Measurements from ENCODE around the gene VAV1.
"Not testable (repeated sequence)": the region's sequence is repeated elsewhere in the genome, so short reads cannot be mapped to it uniquely, and the experiment has no call there.

The VAV1 gene

DNA sequence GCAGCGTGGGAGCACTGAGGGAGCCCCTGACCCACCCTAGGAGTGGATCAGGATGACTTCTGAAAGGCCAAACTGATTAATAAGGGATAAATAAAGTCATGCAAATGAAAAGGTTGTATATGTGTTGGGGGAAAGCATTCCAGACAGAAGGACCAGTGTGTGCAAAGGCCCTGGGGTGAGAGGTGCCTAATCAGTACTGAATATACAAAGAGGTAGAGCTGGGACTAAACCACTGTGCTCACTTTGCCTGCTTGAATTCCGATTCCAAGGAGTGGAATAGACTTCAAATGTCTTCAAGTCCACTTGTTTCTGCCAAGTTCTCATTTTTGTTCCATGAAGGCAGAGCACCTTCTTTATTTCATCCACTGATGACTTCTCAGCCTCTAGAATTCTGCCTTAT lies 82.2 kb downstream of the VAV1 start:
- no peak for DNase-seq

DNA sequence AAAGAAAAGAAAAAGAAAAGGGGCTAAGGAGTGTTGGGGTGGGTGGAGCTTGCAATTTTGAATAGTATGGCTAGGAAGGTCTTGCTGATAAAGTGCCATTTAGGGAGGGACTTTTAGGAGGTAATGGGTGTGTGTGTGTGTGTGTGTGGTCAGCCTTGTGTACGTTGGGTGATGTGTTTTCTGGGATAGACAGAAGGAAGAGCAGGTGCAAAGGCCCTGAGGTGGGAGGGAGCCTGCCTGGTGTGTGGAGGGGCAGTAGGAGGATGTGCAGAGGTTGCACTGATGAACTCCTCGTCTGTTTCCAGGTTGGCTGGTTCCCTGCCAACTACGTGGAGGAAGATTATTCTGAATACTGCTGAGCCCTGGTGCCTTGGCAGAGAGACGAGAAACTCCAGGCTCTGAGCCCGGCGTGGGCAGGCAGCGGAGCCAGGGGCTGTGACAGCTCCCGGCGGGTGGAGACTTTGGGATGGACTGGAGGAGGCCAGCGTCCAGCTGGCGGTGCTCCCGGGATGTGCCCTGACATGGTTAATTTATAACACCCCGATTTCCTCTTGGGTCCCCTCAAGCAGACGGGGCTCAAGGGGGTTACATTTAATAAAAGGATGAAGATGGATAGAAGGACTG lies 84.4 kb downstream of the VAV1 start:
- no peak for DNase-seq

DNA sequence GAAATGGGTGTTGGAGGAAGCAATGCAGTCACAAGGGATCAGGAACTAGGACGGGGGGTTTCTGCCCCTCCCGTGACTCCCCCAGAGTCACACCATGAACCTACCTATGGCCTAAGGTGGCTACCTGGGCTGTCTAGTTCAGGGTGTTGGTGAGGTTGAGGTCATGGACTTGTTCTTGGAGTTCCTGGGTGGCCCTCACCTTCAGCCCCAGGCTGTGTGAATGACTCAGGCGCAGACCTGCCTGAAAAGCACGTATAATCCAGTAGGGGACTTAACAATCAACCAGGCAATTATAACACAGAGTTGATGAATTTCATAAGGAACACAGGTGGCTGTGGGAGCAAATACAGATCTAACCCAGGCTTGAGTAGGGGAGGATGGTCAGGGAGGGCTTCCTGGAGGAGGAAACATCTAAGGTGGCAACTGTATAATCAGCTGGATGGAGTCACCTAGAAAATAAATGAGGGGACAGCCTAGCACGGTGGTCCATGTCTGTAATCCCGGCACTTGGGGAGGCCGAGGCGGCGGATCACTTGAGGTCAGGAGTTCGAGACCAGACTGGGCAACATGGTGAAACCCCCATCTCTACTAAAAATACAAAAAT lies 89.3 kb downstream of the VAV1 start:
- no peak for DNase-seq

DNA sequence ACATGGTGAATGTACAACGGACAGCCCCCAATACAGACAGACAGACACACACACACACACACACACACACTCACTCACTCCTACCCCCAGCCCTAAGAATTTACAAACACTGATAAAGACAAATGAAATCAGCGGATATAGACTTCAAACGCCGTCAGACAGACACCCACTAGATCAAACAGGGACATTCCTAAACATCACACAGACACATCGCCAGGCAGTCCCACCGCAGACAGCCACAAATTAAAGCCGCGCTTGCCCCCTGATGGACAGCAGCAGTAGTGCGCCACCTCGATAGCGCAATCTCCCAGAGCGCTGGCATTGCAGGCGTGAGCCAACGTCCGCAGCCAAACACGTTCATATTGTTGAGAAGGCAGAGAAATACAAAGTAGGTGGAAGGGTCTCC lies 90.2 kb downstream of the VAV1 start:
- peak; percentile 86 for DNase-seq

DNA sequence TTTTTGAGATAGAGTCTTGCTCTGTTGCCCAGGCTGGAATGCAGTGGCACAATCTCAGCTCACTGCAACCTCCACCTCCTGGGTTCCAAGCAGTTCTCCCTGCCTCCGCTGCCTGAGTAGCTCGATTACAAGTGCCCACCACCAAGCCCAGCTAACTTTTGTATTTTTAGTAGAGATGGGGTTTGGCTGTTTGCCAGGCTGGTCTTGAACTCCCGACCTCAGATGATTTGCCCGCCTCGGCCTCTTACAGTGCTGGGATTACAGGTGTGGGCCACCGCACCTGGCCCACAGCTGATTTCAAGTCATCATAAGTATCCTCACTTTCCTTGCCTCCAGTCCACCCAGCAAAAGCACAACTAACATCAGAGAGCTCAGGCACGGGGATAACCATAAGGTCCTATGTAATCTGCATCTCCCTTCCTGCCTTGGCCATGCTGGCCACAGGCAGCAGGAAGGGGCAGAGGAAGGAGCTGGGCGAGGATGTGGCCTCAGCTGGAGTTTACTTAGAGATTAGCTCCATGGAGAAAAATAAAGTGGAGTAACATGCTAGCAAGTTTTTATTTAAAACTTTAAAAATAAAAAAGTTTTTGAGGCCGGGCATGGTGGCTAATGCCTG lies 91.9 kb downstream of the VAV1 start:
- no peak for DNase-seq

DNA sequence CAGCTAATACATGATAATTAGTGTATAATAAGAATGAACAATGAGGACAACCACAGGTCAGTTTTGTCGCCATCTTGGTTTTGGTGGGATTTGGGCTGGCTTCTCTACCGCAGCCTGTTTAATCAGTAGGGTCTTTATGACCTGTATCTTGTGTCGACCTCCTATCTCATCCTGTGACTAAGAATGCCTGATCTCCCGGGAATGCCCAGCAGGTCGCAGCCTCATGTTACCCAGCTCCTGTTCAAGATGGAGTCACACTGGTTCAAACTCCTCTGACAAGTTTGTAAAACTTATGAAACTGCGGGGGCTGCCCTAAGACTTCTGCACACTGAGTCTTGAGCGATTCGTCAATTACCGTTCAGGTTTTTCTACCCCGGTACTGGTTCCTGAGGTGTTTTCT lies 93.3 kb downstream of the VAV1 start:
- no peak for DNase-seq

DNA sequence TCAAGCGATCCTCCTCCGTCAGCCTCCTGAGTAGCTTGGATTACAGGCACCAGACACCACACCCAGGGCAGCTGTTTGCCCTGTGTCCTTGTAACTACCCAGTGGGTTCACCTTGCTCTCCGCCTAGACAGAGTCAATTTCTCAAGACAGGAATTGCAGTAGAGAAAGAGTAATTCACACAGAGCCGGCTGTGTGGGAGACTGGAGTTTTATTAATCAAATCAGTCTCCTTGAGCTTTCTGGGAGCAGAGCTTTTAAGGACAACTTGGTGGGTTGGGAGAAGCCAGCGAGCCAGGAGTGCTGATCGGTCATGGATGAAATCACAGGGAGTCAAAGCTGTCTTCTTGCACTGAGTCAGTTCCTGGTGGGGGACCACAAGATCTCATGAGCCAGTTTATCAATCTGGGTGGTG lies 94.2 kb downstream of the VAV1 start:
- no peak for DNase-seq

DNA sequence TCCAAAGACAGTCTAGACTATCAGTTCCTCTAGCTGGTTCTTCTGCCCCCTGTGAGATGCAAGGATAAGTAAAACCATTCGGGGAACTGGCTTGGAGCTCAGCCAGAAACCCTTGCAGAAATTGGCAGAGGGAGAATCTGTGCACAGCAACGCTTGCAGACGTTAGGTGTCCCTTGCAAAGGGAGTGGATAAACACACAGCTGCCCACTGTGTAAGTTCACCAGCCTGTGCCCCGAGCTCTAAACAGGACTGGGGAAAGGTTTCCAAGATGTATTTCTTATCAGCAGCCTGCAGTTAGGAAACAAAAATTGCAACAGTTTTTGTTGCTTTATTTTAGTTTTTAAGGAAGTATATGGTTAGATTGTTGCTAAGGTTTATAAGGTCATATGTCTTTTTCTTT lies 95.8 kb downstream of the VAV1 start:
- peak; percentile 24 for DNase-seq

DNA sequence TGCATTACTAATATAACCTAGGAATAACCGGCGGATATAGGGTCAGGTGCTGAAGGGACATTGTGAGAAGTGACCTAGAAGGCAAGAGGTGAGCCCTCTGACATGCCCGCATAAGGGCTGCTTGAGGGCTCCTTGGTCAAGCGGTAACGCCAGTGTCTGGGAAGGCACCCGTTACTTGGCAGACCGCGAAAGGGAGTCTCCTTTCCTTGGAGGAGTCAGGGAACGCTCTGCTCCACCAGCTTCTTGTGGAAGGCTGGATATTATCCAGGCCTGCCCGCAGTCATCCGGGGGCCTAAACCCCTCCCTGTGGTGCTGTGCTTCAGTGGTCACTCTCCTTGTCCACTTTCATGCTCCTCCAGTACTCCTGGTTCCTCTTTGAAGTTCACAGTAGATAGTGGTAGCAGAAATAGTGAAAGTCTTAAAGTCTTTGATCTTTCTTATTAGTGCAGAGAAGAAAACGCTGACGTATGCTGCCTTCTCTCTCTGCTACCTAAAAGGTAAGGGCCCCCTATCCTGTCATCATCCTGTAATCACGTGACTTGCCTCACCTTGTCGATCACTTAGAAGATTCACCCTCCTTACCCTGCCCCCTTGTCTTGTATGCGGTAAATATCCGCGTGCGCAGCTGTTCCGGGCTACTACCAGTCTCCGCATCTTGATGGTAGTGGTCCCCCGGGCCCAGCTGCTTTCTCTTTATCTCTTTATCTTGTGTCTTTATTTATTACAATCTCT lies 96.8 kb downstream of the VAV1 start:
- DNase-seq = not testable (repeated sequence)

DNA sequence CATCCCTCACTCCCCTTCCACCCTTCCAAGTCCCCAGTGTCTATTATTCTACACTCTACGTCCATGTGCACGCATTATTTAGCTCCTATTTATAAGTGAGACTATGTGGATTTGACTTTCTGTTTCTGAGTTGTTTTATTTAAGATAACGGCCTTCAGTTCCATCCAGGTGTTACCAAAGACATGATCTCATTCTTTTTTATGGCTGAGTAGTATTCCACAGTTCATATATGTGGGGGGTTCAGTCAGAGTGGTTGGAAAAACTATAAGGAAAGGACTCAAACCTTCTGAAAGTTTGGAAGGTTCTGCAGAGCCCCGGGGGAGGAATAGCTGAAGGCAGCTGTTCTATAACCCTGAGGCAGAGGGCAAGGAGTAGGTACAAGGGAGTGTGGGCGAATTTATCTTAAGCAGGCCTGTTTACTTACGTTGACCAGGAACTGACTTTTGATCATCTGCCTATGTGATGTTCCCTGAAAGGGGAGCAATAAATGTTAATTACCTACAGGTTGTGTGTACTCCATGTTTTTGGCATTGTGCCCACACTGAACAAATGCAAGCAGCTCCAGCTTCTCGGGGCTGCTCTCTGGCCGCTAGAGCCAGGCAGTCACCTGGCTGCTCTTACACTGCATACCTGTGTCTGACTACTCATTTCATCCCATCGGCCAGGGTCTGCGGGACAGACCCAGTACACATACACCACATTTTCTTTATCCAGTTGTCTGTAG lies 101.4 kb downstream of the VAV1 start:
- no peak for DNase-seq

DNA sequence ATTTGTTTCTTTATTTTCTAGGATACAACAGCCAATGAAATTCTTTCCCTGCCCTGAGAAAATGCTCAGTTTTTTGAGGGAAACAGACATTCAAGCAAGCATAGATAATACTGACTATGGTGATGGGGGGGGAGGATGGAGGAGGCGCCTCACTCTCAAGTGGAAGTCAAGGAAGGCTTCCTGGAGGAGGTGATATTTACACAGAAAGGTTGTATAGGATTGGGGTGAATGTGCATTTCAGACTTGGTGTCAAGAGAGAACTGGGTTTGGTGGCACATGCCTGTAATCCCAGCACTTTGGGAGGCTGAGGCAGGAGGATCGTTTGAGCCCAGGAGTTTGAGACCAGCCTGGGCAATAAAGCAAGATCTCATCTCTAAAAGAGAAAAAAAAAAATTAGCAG lies 102.7 kb downstream of the VAV1 start:
- no peak for DNase-seq

DNA sequence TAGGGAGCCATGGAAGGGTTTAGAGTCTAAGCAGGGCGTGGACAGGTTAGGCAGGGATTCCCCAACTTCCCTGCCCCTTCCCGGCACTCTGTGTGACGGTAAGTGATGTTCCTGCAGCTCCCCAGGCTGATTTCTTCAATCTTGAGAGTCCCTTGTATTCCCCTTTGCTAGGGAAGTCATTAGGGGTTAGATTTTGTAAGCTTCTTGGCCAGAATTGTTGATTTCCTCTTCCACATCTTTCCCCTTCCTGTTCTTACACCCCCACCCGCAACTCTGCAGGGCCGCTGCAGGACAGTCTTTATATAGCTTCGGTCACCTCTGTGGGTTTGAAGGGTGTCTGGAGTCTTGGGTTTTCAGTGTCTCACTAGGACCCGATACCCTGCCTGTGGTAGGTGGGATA lies 104.2 kb downstream of the VAV1 start:
- DNase-seq = no peak

DNA sequence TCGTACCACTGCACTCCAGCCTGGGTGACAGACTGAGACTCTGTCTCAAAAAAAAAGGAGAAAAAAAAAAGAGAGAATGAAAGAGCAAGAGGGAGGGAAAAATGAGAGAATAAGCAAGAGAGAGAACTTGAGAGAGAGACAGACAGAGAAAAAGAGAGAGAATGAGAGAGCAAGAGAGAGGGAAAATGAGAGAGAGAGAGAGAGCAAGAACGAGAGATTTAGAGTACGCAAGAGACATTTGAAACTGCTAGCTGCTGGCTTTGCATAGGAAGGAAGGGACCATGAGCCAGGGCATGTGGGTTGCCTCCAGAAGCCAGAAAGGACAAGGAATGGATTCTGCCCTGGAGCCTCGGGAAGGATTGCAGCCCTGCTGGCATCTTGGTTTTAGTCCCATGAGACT lies 105.3 kb downstream of the VAV1 start:
- DNase-seq = no peak

DNA sequence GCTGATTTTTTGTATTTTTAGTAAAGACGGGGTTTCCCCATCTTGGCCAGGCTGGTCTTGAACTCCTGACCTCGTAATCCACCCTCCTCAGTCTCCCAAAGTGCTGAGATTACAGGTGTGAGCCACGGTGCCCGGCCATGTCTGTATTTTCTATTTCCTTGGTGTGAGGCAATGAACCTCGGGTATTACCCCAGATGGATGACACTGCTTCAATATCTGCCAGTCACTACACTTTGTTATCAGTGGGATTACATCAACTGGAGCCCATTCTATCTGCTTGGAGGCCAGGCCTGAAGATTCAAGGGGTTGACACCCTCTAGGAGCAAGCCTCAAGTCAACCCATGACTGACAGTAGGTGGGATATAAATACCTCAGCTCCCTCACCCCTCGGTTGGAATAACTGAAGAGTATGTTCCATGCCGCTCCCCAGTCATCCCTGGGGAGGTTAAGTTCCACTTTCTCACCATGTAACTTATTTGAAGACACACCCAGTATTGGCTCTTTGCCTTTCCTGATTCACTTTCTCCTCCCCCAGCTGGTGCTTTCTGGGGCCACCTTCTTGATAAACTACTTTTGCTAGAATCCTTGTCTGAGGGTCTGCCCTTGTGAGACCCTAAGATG lies 113.9 kb downstream of the VAV1 start:
- DNase-seq = no peak

DNA sequence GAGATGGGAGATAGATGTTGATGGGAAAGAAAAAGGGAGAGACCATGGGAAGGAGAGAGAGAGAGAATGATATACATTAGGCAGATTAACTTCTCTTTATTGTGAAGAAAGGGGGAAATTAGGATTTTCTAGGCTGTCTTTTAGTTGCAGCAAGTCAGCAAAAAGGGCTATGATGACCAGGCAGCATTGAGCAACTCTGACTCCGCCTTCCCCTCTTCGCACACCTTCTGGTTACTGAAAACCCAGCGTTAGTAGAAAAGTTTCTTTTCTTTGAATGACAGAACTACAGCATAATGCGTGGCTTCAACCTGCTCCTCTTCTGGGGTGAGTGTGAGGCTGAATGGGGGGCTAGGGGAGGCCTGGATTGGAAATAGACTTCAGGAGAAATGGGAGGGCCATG lies 114.8 kb downstream of the VAV1 start, which contains the start of gene ADGRE1:
TSS of gene ADGRE1 (plus strand) at position 264 of the 400 bp plus-strand sequence. CDS start at position 294, 30 bp downstream.
- DNase-seq = peak; percentile 30

DNA sequence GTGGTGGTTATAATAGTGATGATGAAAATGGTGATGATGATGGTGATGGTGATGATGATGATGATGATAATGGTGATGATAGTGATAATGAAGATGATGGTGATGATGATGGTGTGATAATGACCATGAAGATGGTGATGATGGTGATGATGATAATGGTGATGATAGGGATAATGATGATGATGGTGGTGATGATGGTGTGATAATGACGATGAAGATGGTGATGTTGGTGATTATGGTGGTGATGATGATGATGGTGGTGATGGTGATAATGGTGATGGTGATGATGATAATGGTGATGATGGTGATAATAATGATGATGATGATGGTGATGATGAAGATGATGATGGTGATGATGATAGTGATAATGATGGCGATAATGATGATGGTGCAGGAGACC lies 116.5 kb downstream of the VAV1 start:
- no peak for DNase-seq

DNA sequence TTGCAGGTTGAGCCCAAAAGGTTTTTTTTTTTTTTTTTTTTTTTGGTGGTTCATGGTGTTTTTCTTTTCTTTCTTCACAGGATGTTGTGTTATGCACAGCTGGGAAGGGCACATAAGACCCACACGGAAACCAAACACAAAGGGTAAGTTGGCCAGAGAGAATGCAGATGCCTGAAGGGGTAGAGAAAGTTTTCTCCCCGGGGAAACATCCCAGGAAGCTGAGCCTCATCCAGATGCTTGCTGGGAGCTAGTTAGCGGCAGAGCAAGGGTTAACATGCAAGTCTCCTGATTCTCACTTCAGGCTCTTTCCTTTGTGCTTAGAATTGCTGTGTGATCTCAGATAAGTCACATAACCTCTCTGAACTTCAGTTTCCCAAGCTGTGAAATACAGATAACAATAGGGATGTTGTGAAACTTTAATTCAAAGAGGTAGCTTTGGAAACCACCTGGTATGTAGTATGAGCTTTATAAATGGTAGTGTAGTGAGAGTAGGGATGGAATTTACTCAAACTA lies 117.9 kb downstream of the VAV1 start:
- DNase-seq = no peak

DNA sequence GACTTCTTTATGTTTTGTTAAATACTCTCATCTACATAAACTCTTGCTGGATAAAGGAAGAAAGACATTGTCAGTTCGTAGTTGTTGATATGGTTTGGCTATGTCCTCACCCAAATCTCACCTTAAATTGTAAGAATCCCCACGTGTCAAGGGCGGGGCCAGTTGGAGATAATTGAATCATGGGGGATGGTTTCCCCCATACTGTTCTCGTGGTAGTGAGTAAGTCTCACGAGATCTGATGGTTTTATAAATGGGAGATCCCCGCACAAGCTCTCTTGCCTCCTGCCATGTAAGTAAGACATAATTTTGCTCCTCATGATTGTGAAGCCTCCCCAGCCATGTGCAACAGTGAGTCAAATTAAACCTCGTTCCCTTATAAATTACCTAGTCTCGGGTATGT lies 118.4 kb downstream of the VAV1 start:
- no peak for DNase-seq

DNA sequence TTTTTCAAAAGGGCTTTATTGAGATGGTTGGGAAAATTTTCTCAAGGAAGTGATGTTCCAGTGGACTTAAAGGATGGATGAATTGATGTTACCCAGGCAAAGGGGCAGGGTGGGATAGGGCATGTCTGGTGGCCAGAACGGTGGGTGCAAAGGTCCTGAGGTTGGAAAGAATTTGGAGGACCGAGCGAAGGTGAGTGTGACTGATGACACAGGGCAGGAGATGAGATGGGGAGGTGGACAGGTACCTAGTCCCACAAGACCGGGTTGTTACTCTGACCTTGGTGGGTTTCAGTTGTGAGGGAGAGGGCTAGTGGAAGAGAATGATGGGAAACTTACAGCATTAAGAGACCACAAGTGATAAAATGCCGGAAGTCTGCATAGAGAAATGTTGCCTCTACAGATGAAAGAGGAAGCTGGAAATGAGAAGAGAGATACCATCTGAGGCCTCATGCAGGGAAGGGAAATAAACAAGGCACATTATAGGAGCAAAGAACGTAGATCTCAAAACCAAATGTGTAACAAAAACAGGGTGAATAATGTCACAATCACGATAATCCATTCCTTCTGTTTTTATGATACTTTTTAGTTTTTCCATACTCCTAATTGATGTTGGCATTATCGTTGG lies 119.4 kb downstream of the VAV1 start:
- DNase-seq = no peak

DNA sequence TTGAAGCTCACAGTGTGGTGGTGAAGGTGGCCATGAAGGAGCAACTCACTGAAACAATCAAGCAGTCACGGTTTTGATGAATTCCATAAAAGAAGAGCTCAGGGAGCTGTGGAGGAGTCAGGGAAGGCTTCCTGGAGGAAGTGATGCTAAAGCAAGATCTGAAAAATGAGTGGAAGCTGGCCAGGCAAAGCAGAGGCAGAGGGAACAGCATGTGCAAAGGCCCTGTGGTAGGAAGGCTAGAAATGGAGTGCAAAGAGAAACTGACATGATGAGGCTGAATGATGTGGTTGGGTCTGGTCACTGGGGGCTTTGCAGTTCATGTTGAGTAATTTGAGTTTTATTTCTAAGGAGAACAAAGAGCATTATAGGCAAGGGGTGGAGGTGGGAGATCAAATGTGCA lies 121.8 kb downstream of the VAV1 start:
- DNase-seq = no peak

DNA sequence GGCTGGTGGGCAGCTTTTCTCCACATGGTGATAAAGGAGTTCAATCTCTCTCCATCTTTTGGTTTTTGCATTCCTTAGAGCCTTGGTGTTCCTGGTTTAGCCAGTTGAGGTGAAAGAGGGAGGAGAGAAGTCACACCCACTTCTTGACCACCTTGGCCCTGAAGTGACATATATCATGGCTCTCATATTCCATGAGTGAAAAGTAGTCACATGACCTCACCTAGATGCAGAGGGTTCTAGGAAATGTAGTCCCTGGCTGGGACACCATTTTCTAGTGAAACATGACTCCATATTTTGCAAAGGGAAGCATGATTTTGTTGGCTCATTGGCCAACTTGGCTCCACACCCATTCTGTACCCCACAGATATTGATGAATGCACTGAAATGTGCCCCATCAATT lies 130.9 kb downstream of the VAV1 start:
- no peak for DNase-seq

DNA sequence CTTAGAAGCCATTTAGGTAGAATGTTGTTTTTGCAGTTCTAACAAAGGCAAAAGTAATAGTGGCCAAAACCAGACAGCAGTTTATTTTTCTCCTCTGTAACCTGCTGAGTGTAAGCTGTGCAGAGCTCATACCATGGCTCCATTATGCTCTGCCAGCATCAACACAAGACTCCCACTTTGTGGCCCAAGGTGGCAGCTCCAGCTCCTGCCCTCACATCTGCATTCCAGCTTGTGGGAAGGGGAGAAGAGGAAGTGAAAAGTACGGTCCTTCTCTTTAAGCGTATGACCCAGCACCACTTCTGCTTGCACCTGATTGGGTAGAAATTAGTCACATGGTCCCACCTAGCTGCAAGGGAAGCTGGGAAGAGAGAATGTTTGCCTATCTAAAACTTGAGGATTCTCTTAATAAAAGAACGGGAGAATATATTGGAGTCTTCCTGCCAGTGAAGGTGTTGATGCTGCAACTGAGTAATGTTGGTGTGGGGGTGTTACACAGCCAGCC lies 134.1 kb downstream of the VAV1 start:
- DNase-seq = no peak
